ENCODE data around the gene PKDREJ.

Gene PKDREJ

GRCh38 chr22:46237453-46238124, 25.6 kb downstream of the PKDREJ start:
- no peak for DNase-seq (ENCODE audit: low read depth in 2 of 2)

- DNase-seq (ENCODE audit: low read depth in 2 of 2) = no peak
Measured at GRCh38 chr22:46234969-46235368, 28.2 kb downstream of the PKDREJ start.

- no peak for DNase-seq (ENCODE audit: low read depth in 2 of 2)
Measured at GRCh38 chr22:46233231-46233630, 29.9 kb downstream of the PKDREJ start.

DNA sequence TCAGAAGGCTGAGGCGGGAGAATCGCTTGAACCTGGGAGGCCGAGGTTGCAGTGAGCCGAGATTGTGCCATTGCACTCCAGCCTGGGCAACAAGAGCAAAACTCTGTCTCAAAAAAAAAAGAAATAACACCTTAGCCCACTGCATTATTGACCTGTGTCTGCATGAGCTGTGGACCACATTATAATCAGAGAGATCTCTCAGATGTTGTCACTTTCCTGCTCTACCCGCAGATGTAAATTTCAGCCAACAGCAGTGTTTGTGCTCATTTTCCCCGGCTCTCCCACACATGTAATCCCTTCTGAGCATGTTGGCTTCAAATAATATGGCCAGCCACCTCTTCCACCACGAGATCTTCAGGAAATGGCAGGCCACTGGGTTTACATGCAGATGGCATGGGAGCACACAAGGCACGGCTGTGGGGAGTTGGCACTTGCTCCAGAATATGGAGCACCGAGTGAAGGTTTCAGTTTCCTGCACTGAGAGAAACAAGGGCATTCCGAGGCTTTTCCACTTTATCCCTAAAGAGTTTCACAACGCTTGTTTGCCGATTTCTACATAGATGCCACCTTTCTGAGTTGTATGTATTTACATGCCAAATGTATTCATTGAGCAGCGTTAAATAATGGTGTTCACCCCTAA, 32.8 kb downstream of the PKDREJ start:
- no peak for DNase-seq (ENCODE audit: low read depth in 2 of 2)

- DNase-seq (ENCODE audit: low read depth in 2 of 2) = no peak
Measured at GRCh38 chr22:46229701-46230100, 33.4 kb downstream of the PKDREJ start.

GRCh38 chr22:46226577-46226976, 36.6 kb downstream of the PKDREJ start:
- no peak for DNase-seq (ENCODE audit: low read depth in 2 of 2)

- DNase-seq (ENCODE audit: low read depth in 2 of 2) = no peak
Measured at GRCh38 chr22:46225631-46226030, 37.5 kb downstream of the PKDREJ start.

DNA sequence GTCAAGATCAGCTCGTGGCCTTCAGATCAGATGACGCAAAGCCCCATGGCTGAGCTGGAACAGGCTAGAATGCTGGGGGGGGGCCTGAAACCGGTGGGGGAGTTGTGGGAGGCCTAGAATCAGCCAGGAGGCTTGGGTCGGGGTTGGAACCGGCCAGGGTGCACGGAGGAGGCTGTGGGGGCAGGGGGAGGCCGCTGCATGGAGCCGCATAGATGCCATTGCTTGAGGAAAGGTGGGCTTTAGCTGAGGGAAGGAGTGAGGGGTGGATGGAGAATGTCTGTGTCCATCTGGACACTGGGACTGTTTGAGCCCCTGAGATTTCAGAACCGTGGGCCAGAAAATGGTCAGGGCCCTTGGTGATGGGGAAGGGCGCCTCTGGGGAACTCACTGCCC, 38.2 kb downstream of the PKDREJ start:
- DNase-seq (ENCODE audit: low read depth in 2 of 2) = no peak

DNA sequence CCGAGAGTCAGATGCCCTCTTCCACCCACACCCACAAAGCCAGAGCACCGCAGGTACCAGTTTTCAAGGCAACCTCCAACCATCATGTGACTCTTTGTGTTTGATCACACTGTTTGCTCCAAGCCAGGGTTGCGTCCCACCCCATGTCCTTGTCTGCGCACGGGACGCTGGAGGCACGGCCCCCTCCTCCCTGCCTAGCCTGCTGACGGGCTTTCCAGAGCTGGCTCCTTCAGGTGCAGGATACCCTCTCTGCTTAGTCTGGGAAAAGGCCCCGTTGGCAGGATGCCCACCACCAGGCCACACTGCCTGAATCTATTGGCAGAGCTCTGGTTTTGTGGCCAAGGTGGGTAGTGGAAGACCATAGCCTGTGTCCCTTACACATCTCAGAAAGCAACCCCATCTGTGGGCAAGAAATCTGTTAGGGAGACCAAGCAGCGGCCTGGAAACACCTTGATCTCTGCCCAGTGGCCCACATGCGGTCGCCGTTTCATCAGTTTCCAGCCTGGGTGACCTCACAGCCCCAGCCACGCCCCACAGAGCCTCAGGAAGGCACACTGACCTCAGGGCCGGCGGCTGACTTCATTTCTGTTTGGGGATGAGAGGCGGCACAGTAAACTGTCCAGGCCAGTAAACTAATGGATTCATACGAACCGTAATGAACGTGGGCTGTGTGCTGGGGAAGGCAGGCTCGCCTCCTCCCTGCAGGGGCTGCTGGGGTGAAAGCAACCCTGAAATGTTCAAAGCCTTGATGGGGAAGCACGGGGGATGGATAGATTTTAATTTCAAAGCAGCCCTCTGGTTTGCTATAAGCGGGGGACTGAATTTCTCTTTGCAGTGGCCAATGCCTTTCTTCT, 38.9 kb downstream of the PKDREJ start:
- DNase-seq (ENCODE audit: low read depth in 2 of 2) = no peak

- no peak for DNase-seq (ENCODE audit: low read depth in 2 of 2)
Measured at GRCh38 chr22:46220921-46221320, 42.2 kb downstream of the PKDREJ start.

DNA sequence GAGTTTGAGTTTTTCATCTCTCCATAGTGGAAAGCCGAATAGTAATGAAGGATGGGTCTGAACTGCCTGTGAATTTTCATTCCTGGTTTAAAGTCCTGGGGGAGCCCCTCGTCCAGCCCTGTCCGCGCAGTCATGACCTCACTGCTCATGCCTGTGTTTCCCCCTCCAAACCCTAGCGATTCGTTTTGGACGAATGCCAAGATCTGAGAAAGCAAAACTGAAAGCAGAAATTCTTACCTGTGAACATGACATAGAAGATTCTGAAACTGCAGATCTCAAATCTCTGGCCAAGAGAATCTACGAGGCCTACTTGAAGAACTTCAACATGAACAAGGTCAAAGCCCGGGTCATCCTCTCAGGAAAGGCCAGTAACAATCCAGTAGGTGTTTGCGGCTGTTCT, 43.5 kb downstream of the PKDREJ start:
- DNase-seq (ENCODE audit: low read depth in 2 of 2) = no peak

GRCh38 chr22:46214616-46215015, 48.5 kb downstream of the PKDREJ start:
- DNase-seq (ENCODE audit: low read depth in 2 of 2) = no peak

GRCh38 chr22:46214149-46214548, 49.0 kb downstream of the PKDREJ start:
- DNase-seq (ENCODE audit: low read depth in 2 of 2) = no peak

DNA sequence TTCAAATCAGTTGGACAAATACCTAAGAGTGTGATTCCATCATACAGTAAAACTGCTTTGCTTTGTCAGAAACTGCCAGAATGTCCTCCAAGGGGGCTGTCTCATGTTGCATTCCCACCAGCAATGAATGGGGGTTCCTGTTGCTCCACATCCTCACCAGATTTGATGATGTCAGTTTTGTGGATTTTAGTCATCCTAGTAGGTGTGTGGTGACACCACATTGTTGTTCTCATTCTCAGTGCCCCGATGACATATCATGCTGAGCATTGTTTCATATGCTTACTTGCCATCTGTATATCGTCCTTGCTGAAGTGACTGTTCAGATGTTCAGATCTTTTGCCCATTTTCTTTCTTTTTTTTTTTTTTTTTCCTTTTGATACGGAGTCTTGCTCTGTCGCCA, 50.1 kb downstream of the PKDREJ start:
- no peak for DNase-seq (ENCODE audit: low read depth in 2 of 2)

- DNase-seq (ENCODE audit: low read depth in 2 of 2) = no peak
Measured at GRCh38 chr22:46212195-46212594, 50.9 kb downstream of the PKDREJ start.

GRCh38 chr22:46209262-46209661, 53.9 kb downstream of the PKDREJ start:
- no peak for DNase-seq (ENCODE audit: low read depth in 2 of 2)
